K562 (cell line): ENCODE results near the gene BICC1. TPM values are rescaled to one million over a fixed set of nuclear protein-coding genes. Genes with fewer than 3 reads are reported as not detected.

ENCODE experiments used
- ARID3A ChIP-seq: IDR thresholded peaks from 2 replicates; pipeline ENCODE4 v1.6.1; 2012; ENCODE audit warnings: low read depth, low read length, improper control_type of control experiment, borderline replicate concordance
- BCL6 ChIP-seq: fragments of 250-450 bp; sonication (Bioruptor Pico); IDR thresholded peaks from 2 replicates; pipeline ENCODE4 v1.4.0; 2020
- C11orf30 ChIP-seq: fragments of 450-650 bp; IDR thresholded peaks from 2 replicates; pipeline ENCODE4 v1.6.1; 2016; ENCODE audit warnings: low read depth, mild to moderate bottlenecking
- E2F8 ChIP-seq: fragments of 450-650 bp; IDR thresholded peaks from 2 replicates; pipeline ENCODE4 v1.7.1; 2018; ENCODE audit warnings: mild to moderate bottlenecking, low read depth; ENCODE audit not compliant: partially characterized antibody
- EP400 ChIP-seq: fragments of 450-650 bp; IDR thresholded peaks from 2 replicates; pipeline ENCODE4 v1.6.1; 2017; ENCODE audit warnings: antibody characterized with exemption, mild to moderate bottlenecking, moderate library complexity
- ILF3 ChIP-seq: fragments of 450-650 bp; IDR thresholded peaks from 2 replicates; pipeline ENCODE4 v1.6.1; 2018; ENCODE audit warnings: antibody characterized with exemption, mild to moderate bottlenecking, moderate library complexity, borderline replicate concordance
- MYC ChIP-seq, 2 experiments: fragments of 250-450 bp in 1 of 2; sonication (Bioruptor Pico) in 1 of 2; IDR thresholded peaks; 2 replicates each; pipeline versions ENCODE4 v1.5.1 to v1.6.1; 2012 to 2021; ENCODE audit warnings: low read depth in 2 of 2, borderline replicate concordance in 1 of 2, improper control_type of control experiment in 1 of 2, low read length in 1 of 2, mild to moderate bottlenecking in 1 of 2, moderate library complexity in 1 of 2
- RFX7 ChIP-seq: fragments of 250-450 bp; sonication (Bioruptor Pico); IDR thresholded peaks from 2 replicates; pipeline ENCODE4 v1.5.1; 2021; ENCODE audit warnings: mild to moderate bottlenecking
- SNAPC5 ChIP-seq: fragments of 250-450 bp; sonication (Bioruptor Pico); IDR thresholded peaks from 2 replicates; pipeline ENCODE4 v1.8.0; 2021; ENCODE audit warnings: moderate library complexity, mild to moderate bottlenecking, inconsistent platforms
- SREBF2 ChIP-seq: sonication (generic); formaldehyde crosslinking; IDR thresholded peaks from 2 replicates; pipeline ENCODE4 v1.4.0; 2020; ENCODE audit warnings: mild to moderate bottlenecking, missing genetic modification reagents
- ZFPM2 ChIP-seq: fragments of 250-450 bp; sonication (Bioruptor Pico); IDR thresholded peaks from 2 replicates; pipeline ENCODE4 v1.5.1; 2022; ENCODE audit warnings: mild to moderate bottlenecking
- polyA plus RNA-seq, 8 experiments: library from polyadenylated mRNA; depleted of rRNA in 4 of 8; stranded (reverse) in 5 of 8; unstranded in 3 of 8; fragments of >200 nt; fragmentation: Nextera tagmentation in 2 of 8; fragmentation: Illumina TruSeq in 1 of 8; extraction: Ambion mirVana in 2 of 8; extraction: Trizol in 1 of 8; gene quantifications; 2 replicates each; pipeline versions ENCODE4 v1.2.1 to v1.2.3, GENCODE V29; 2011 to 2014; ENCODE audit warnings: inconsistent platforms in 1 of 8, missing spikeins in 1 of 8
- total RNA-seq, 7 experiments: library from RNA; depleted of rRNA in 6 of 7; stranded (reverse); fragments of >200 nt in 6 of 7; fragmentation: Illumina TruSeq in 2 of 7; extraction: Trizol in 2 of 7; gene quantifications; 2 replicates each; pipeline versions ENCODE4 v1.2.1 to v1.2.3, GENCODE V29; 2011 to 2021; ENCODE audit warnings: low replicate concordance in 1 of 7

BICC1 gene
- total and polyA plus RNA-seq, 9 of the 15 experiments (the other 6 are each of a cell fraction or from before 2014, with no cell fraction given), result not detected

GRCh38 chr10:58667658-58668310 is 155.1 kb downstream of the BICC1 start (continued):
- TF ChIP-seq MYC (IDR thresholded peaks at IDR 0.05; ENCODE audit: low read depth, low read length) (no peak), MYC (CRISPR knock-in tag; IDR thresholded peaks at IDR 0.05; ENCODE audit: borderline replicate concordance, low read depth) (no peak), SNAPC5 (CRISPR knock-in tag) (no peak), ARID3A (no peak), ZFPM2 (CRISPR knock-in tag) (no peak), RFX7 (CRISPR knock-in tag) (no peak), C11orf30 (no peak), BCL6 (CRISPR knock-in tag) (no peak), ILF3 (no peak), SREBF2 (CRISPR knock-in tag) (no peak), E2F8 (no peak), EP400 (no peak)
